ENCODE data around the gene PCDHGA3.

- TF ChIP-seq POLR2A (IDR thresholded peaks at IDR 0.05) (no peak), CTCF (IDR thresholded peaks at IDR 0.05) (no peak)
Observed at GRCh38 chr5:141319699-141320098, 23.9 kb upstream of the PCDHGA3 start.

Measured in Peyer's patch (tissue), 4 donors.